ENCODE measurements around the gene GLCCI1. TPM values are rescaled to one million over a fixed set of nuclear protein-coding genes. Genes with fewer than 3 reads are reported as not detected.
"Not testable (repeated sequence)": the region's sequence is repeated elsewhere in the genome, so short reads cannot be mapped to it uniquely, and the experiment has no call there.

GLCCI1 gene
- total and polyA plus RNA-seq, 10 of the 15 experiments (the other 5 are each of a cell fraction or from before 2014, with no cell fraction given) = 12.6 to 92.0 (median 27.6) TPM

GRCh38 chr7:8044761-8045430 is 76.3 kb downstream of the GLCCI1 start:
- ChIA-PET POLR2A (interaction anchor here (0.6 kb wide), 2 partner anchors 31 to 106 kb away, joined by 3 read pairs; no protein-coding TSS in a partner anchor), RAD21 (ENCODE audit: unreplicated experiment) (no interaction called here), SMC1A (ENCODE audit: uncharacterized antibody, unreplicated experiment) (no interaction called here), CTCF (no interaction called here)
- Histone ChIP-seq H3K4me3 (no peak overlapping the region), H4K20me1 (ENCODE audit: control insufficient read depth, insufficient read depth) (no peaks in the 10 kb centered on the region), H2AFZ (ENCODE audit: control insufficient read depth, low read depth, low read length) (no peak overlapping the region), H3K4me2 (ENCODE audit: control insufficient read depth, insufficient read depth) (no peak overlapping the region), H3K27me3 (replicated peaks in 1 of 2; ENCODE audit: control insufficient read depth in 2 of 2, insufficient read depth in 2 of 2, low read length in 1 of 2) (no peaks in the 10 kb centered on the region), H3K79me2 (ENCODE audit: control insufficient read depth, insufficient read depth, low read length) (no peaks in the 10 kb centered on the region), H3K4me1 (ENCODE audit: control insufficient read depth, insufficient read depth, low read length) (no peaks in the 10 kb centered on the region), H3K9me3 (replicated peaks; ENCODE audit: control insufficient read depth, insufficient read depth, low read length) (no peaks in the 10 kb centered on the region; the same call in 1 of the 3 replicates), H3K27ac (ENCODE audit: control insufficient read depth, insufficient read depth) (no peak overlapping the region), H3K9ac (ENCODE audit: control insufficient read depth, insufficient read depth, low read length) (no peak overlapping the region), H3K36me3 (ENCODE audit: control insufficient read depth in 2 of 2, insufficient read depth in 2 of 2, low read length in 1 of 2) (peaks cover 3 to 4% of the 10 kb centered on the region in 2 experiments; a peak in 2 of 4 replicates)
- BruUV-seq (replicated peaks) = no TSS peak
- TF ChIP-seq JUND (IDR thresholded peaks at IDR 0.05; ENCODE audit: low read depth, low read length) (no peak), PML (IDR thresholded peaks at IDR 0.05; ENCODE audit: low read length) (no peak), PAX8 (IDR thresholded peaks at IDR 0.05) (no peak), CEBPB (IDR thresholded peaks at IDR 0.05; ENCODE audit: borderline replicate concordance in 1 of 2, low read depth in 2 of 2, low read length in 2 of 2) (no peak), MTA2 (IDR thresholded peaks at IDR 0.05; ENCODE audit: low read depth) (no peak), NR2C2 (IDR thresholded peaks at IDR 0.05; ENCODE audit: borderline replicate concordance, control insufficient read depth, insufficient read length, low read depth) (no peak), SREBF1 (IDR thresholded peaks at IDR 0.05; ENCODE audit: low read length) (no peak), ZNF274 (IDR thresholded peaks at IDR 0.05; ENCODE audit: insufficient read depth, insufficient read length) (no peak), MLLT1 (IDR thresholded peaks at IDR 0.05) (no peak)
- no peak for DNase-seq (ENCODE audit: low read depth, low spot score)
- in situ Hi-C loops (cut with MboI) = no loop called here
- FAIRE-seq = peak; percentile 44
- intact Hi-C loops (cut with micrococcal nuclease; ENCODE audit: unreplicated experiment) = no loop called here
- 22% methylated on average over 5 of the region's 5 CpGs for WGBS (ENCODE audit: insufficient coverage, insufficient replicate concordance, low lambda C conversion rate, missing lambda C conversion rate)
- ATAC-seq = peak; percentile 35; the same call in 1 of the 3 replicates

- peak; percentile 50 for ATAC-seq
- H3K79me2 ChIP-seq (ENCODE audit: control insufficient read depth, insufficient read depth, low read length); H3K4me3 ChIP-seq; POLR2A ChIA-PET; FAIRE-seq; H3K4me1 ChIP-seq (ENCODE audit: control insufficient read depth, insufficient read depth, low read length); in situ Hi-C loops (cut with MboI); H3K27ac ChIP-seq (ENCODE audit: control insufficient read depth, insufficient read depth); H3K36me3 ChIP-seq (ENCODE audit: control insufficient read depth in 2 of 2, insufficient read depth in 2 of 2, low read length in 1 of 2); H3K9ac ChIP-seq (ENCODE audit: control insufficient read depth, insufficient read depth, low read length); H3K4me2 ChIP-seq (ENCODE audit: control insufficient read depth, insufficient read depth); BruUV-seq (replicated peaks); DNase-seq (ENCODE audit: low read depth, low spot score); H3K27me3 ChIP-seq (replicated peaks in 1 of 2; ENCODE audit: control insufficient read depth in 2 of 2, insufficient read depth in 2 of 2, low read length in 1 of 2); H4K20me1 ChIP-seq (ENCODE audit: control insufficient read depth, insufficient read depth); H2AFZ ChIP-seq (ENCODE audit: control insufficient read depth, low read depth, low read length); intact Hi-C loops (cut with micrococcal nuclease; ENCODE audit: unreplicated experiment); H3K9me3 ChIP-seq (replicated peaks; ENCODE audit: control insufficient read depth, insufficient read depth, low read length); CTCF ChIA-PET: not testable (repeated sequence)
- SMC1A ChIA-PET (ENCODE audit: uncharacterized antibody, unreplicated experiment) = interaction anchor here (0.7 to 1.3 kb wide), 5 partner anchors 16 to 141 kb away, joined by 3 read pairs; no protein-coding TSS in a partner anchor
- RAD21 ChIA-PET (ENCODE audit: unreplicated experiment) = interaction anchor here (0.6 to 0.8 kb wide), 2 partner anchors 77 to 1818 kb away, joined by 3 read pairs; no protein-coding TSS in a partner anchor
Observed at GRCh38 chr7:8048067-8048466, 79.5 kb downstream of the GLCCI1 start.
